ENCODE measurements around the gene LIG4.
A peak's percentile ranks its signal among the peaks of the same experiment; 100 is the strongest.

Gene LIG4

DNA sequence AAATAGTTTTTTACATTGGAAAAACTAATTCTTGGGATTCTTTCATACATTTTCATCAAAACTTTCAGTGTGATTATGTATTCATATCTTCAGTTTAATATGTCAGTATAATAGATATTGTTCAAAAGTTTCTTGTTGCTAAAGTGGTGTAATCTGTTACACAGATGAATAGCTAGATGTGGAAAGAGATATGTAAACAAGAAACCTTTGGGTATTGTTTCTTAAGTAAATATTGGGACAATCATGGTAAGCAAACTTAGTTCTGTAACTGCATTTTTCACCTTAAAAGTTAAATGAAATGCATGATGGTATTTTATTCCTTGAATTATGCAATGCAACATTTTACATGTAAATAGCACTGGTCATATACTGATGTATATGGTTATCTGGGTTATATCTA, 15.0 kb upstream of the LIG4 start:
- Histone ChIP-seq H3K79me2 (ENCODE audit: low read length) (peaks cover 33% of the 10 kb centered on the region), H2AFZ (ENCODE audit: low read depth, low read length) (no peak overlapping the region)
- TF ChIP-seq, protein P1, sequence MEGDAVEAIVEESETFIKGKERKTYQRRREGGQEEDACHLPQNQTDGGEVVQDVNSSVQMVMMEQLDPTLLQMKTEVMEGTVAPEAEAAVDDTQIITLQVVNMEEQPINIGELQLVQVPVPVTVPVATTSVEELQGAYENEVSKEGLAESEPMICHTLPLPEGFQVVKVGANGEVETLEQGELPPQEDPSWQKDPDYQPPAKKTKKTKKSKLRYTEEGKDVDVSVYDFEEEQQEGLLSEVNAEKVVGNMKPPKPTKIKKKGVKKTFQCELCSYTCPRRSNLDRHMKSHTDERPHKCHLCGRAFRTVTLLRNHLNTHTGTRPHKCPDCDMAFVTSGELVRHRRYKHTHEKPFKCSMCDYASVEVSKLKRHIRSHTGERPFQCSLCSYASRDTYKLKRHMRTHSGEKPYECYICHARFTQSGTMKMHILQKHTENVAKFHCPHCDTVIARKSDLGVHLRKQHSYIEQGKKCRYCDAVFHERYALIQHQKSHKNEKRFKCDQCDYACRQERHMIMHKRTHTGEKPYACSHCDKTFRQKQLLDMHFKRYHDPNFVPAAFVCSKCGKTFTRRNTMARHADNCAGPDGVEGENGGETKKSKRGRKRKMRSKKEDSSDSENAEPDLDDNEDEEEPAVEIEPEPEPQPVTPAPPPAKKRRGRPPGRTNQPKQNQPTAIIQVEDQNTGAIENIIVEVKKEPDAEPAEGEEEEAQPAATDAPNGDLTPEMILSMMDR (IDR thresholded peaks at IDR 0.05; ENCODE audit: low read depth, low read length): no peak
- no peak for TF ChIP-seq EZH2phosphoT487 (IDR thresholded peaks at IDR 0.05; ENCODE audit: low read depth)

DNA sequence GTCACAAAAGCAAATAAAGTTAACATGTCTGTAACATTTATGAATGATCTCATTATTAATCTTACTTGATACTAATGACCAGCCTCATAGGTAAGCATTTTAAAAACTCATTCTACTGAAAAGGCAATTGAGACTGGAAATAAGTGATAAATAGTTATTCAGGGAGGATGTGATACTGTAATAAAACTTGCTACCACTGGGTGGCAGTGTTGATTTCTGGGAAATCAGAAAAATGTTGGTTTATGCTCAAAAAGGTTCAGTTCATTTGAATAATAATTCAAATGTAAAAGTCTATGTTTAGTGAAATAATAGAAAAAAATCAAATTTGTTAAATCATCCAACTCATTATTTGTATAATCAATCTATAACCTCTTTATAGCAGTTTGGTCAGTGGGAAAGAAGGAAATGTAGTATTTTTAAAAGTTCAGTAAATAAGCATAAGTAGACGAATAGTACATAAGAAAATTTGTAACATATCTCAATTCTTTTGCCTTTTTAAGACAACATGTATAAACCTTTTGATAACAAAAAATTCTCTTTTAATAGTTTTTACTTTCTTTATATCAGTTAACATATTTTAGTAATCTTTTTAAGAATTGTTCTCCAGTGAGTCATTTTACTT, 12.4 kb upstream of the LIG4 start:
- H3K4me2 ChIP-seq (ENCODE audit: low read length): no peak overlapping the region
- peaks cover 59% of the 10 kb centered on the region for H3K79me2 ChIP-seq (ENCODE audit: low read length)
- H2AFZ ChIP-seq (ENCODE audit: low read depth, low read length): no peak overlapping the region
- TF ChIP-seq EZH2phosphoT487 (IDR thresholded peaks at IDR 0.05; ENCODE audit: low read depth): no peak
- TF ChIP-seq, protein P1 (IDR thresholded peaks at IDR 0.05; ENCODE audit: low read depth, low read length): peak; percentile 89
- H4K20me1 ChIP-seq (ENCODE audit: insufficient read depth, low read length): peaks cover 41% of the 10 kb centered on the region
- no peaks in the 10 kb centered on the region for H3K27me3 ChIP-seq (ENCODE audit: low read depth, low read length)
- H3K36me3 ChIP-seq (replicated peaks; ENCODE audit: low read depth, low read length): peaks cover 4% of the 10 kb centered on the region
- no peak overlapping the region for H3K9ac ChIP-seq (ENCODE audit: low read length)
- no peak overlapping the region for H3K27ac ChIP-seq (ENCODE audit: low read length)
- no peak overlapping the region for H3K4me3 ChIP-seq (ENCODE audit: low read length)
- no peaks in the 10 kb centered on the region for H3K9me3 ChIP-seq (ENCODE audit: insufficient read depth, low read length)
- H3K4me1 ChIP-seq (ENCODE audit: low read length): no peaks in the 10 kb centered on the region

More for the DNA sequence above, 15.0 kb upstream of the LIG4 start:
- peaks cover 11% of the 10 kb centered on the region for H3K36me3 ChIP-seq (replicated peaks; ENCODE audit: low read depth, low read length)
- H3K4me2 ChIP-seq (ENCODE audit: low read length): no peak overlapping the region
- H3K9ac ChIP-seq (ENCODE audit: low read length): no peak overlapping the region
- peaks cover 24% of the 10 kb centered on the region for H4K20me1 ChIP-seq (ENCODE audit: insufficient read depth, low read length)
- no peaks in the 10 kb centered on the region for H3K4me1 ChIP-seq (ENCODE audit: low read length)
- no peak overlapping the region for H3K4me3 ChIP-seq (ENCODE audit: low read length)
- no peaks in the 10 kb centered on the region for H3K27me3 ChIP-seq (ENCODE audit: low read depth, low read length)
- H3K9me3 ChIP-seq (ENCODE audit: insufficient read depth, low read length): no peaks in the 10 kb centered on the region
- no peak overlapping the region for H3K27ac ChIP-seq (ENCODE audit: low read length)

DNA sequence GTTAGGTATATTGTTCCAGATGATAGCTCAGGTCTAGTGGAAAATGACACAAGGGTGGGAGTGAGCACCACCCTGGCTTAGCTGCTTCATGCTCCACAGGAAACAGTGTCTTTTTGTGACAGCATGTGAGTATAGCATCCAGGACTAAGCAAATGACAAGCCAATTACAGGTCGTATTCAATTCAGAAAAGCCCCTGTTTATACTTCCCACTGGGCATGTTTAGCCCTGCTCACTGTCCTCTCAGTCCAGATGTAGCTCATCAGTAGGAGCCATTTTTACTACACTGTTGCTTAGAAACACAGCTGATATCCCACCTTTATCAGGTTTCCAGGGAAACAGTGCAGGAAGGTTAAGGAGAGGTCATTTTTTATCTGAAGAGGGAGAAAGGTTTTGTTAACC, 10.8 kb upstream of the LIG4 start:
- H2AFZ ChIP-seq (ENCODE audit: low read depth, low read length): no peak overlapping the region
- H4K20me1 ChIP-seq (ENCODE audit: insufficient read depth, low read length): peaks cover 39% of the 10 kb centered on the region
- no peak overlapping the region for H3K4me3 ChIP-seq (ENCODE audit: low read length)
- peaks cover 4% of the 10 kb centered on the region for H3K36me3 ChIP-seq (replicated peaks; ENCODE audit: low read depth, low read length)
- no peaks in the 10 kb centered on the region for H3K9me3 ChIP-seq (ENCODE audit: insufficient read depth, low read length)
- H3K79me2 ChIP-seq (ENCODE audit: low read length): peaks cover 72% of the 10 kb centered on the region
- no peaks in the 10 kb centered on the region for H3K4me1 ChIP-seq (ENCODE audit: low read length)
- H3K9ac ChIP-seq (ENCODE audit: low read length): no peak overlapping the region
- TF ChIP-seq EZH2phosphoT487 (IDR thresholded peaks at IDR 0.05; ENCODE audit: low read depth): no peak
- TF ChIP-seq, protein P1 (IDR thresholded peaks at IDR 0.05; ENCODE audit: low read depth, low read length): no peak
- H3K4me2 ChIP-seq (ENCODE audit: low read length): no peak overlapping the region
- H3K27ac ChIP-seq (ENCODE audit: low read length): no peak overlapping the region
- no peaks in the 10 kb centered on the region for H3K27me3 ChIP-seq (ENCODE audit: low read depth, low read length)

DNA sequence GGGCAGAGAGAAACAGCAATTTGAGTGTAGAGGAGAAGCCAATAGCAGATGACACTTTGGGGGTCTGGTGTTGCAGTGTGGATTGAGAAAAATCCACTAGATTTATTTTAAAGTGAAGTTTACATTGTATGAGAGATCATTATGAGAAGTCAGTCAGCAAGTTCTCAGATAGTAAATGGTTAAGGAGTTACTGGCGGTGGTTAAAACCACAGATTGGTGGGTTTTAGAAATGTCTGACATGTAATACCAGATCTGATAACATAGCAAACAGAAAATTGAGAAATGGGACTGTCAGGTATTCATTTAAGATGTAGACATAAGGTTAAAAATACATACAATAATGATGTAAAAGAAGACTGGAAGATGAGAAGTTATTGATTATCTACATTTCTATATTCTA, 10.1 kb upstream of the LIG4 start:
- H3K36me3 ChIP-seq (replicated peaks; ENCODE audit: low read depth, low read length): peaks cover 4% of the 10 kb centered on the region
- TF ChIP-seq, protein P1 (IDR thresholded peaks at IDR 0.05; ENCODE audit: low read depth, low read length): no peak
- TF ChIP-seq EZH2phosphoT487 (IDR thresholded peaks at IDR 0.05; ENCODE audit: low read depth): no peak
- no peak overlapping the region for H3K27ac ChIP-seq (ENCODE audit: low read length)
- H3K9ac ChIP-seq (ENCODE audit: low read length): no peak overlapping the region
- H3K27me3 ChIP-seq (ENCODE audit: low read depth, low read length): no peaks in the 10 kb centered on the region
- H3K4me2 ChIP-seq (ENCODE audit: low read length): no peak overlapping the region
- no peaks in the 10 kb centered on the region for H3K9me3 ChIP-seq (ENCODE audit: insufficient read depth, low read length)
- H4K20me1 ChIP-seq (ENCODE audit: insufficient read depth, low read length): peaks cover 40% of the 10 kb centered on the region
- no peak overlapping the region for H3K4me3 ChIP-seq (ENCODE audit: low read length)
- H3K4me1 ChIP-seq (ENCODE audit: low read length): no peaks in the 10 kb centered on the region
- H2AFZ ChIP-seq (ENCODE audit: low read depth, low read length): no peak overlapping the region
- H3K79me2 ChIP-seq (ENCODE audit: low read length): peaks cover 79% of the 10 kb centered on the region

Measured in OCI-LY3 (cell line).